ENCODE measurements around the gene DLGAP1.

DLGAP1 gene

DNA sequence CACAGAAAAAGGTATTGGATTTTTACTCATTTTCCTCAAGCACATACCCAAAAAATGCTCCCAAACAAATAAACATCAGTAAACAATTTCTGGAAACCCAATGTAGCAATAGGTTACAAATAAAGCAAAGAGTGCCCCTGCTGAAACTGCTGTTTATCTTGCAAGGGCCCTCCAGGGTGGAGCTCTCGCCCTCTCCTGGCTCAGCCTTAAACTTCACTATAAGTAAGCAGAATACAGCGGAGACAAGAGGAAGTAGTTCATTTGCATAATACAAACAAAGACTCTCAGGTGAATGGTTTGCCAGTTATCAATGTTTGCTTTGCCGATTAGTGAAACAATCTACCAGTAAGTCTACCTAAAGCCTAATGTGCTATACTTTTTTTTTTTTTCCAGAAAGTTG is 437.6 kb downstream of the DLGAP1 start:
- no peak overlapping the region for H2BK15ac ChIP-seq (replicated peaks; ENCODE audit: low read depth)
- no peak overlapping the region for H3K9ac ChIP-seq (ENCODE audit: low read length)
- H3K4me3 ChIP-seq (ENCODE audit: low read length) = no peak overlapping the region
- no peak overlapping the region for H2BK120ac ChIP-seq (ENCODE audit: low read depth, low read length)
- H4K5ac ChIP-seq (ENCODE audit: low read length) = no peak overlapping the region
- H3K79me1 ChIP-seq (ENCODE audit: low read length) = no peaks in the 10 kb centered on the region
- no CpG with 5 or more reads among the region's 3 CpGs for WGBS (ENCODE audit: extremely low coverage, insufficient coverage, low lambda C conversion rate)
- H3K36me3 ChIP-seq (ENCODE audit: control insufficient read depth, insufficient read depth, low read length) = no peaks in the 10 kb centered on the region
- H3K23ac ChIP-seq (ENCODE audit: low read length) = no peak overlapping the region
- H2AK5ac ChIP-seq (ENCODE audit: low read length) = no peak overlapping the region
- DNase-seq = peak; percentile 85
- H3K56ac ChIP-seq (ENCODE audit: low read length) = no peak overlapping the region
- H3K4ac ChIP-seq (ENCODE audit: low read depth, low read length) = no peak overlapping the region
- no peak overlapping the region for H4K8ac ChIP-seq (ENCODE audit: low read depth, low read length)
- H3K4me1 ChIP-seq (ENCODE audit: control insufficient read depth, low read depth, low read length) = no peaks in the 10 kb centered on the region
- H3K4me2 ChIP-seq (ENCODE audit: low read length) = no peak overlapping the region
- H3K27ac ChIP-seq (ENCODE audit: low read depth, low read length) = no peak overlapping the region
- no peak overlapping the region for H2BK5ac ChIP-seq (ENCODE audit: low read length)
- no peak overlapping the region for H3K18ac ChIP-seq (ENCODE audit: low read length)
- no peaks in the 10 kb centered on the region for H3K27me3 ChIP-seq (ENCODE audit: insufficient read depth, low read length, poor library complexity)
- H3K79me2 ChIP-seq (ENCODE audit: control insufficient read depth, insufficient read depth, low read length) = no peaks in the 10 kb centered on the region

DNA sequence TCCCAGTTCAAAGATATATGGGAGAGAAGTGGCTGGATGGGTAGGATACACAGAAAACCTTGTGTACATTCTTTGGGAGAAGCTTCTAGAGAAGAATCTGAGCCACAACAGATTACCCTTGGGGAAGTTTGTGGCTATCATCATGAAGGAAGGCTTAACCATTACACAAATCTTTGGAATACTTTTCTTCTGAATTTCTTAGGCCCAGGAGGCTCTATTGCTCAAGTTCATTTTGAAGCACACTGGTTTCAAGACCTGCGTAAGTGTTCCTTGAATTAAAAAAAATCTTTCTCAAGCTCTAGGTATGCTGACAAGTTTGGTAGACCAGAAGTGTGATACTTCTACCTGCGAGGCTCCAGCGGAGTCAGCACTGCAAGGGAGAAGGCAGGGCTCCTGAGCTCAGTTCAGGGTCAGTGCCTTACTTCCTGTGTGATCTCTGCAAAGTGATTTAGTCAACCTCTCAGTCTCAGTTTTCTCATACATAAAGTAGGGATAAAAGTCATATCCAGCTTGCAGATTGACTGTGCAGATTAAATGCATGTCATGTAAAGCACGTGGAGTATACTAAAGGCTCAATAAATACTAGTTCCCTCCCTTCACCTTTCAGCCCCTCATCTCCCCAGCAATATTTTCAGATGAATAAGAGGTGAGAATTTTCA is 438.6 kb downstream of the DLGAP1 start:
- no peak overlapping the region for H2AK5ac ChIP-seq (ENCODE audit: low read length)
- H3K27me3 ChIP-seq (ENCODE audit: insufficient read depth, low read length, poor library complexity) = no peaks in the 10 kb centered on the region
- H2BK5ac ChIP-seq (ENCODE audit: low read length) = no peak overlapping the region
- H3K36me3 ChIP-seq (ENCODE audit: control insufficient read depth, insufficient read depth, low read length) = no peaks in the 10 kb centered on the region
- no peak overlapping the region for H3K23ac ChIP-seq (ENCODE audit: low read length)
- no peak overlapping the region for H3K9ac ChIP-seq (ENCODE audit: low read length)
- H2BK120ac ChIP-seq (ENCODE audit: low read depth, low read length) = no peak overlapping the region
- H3K4ac ChIP-seq (ENCODE audit: low read depth, low read length) = no peak overlapping the region
- H4K8ac ChIP-seq (ENCODE audit: low read depth, low read length) = no peak overlapping the region
- no peak overlapping the region for H3K18ac ChIP-seq (ENCODE audit: low read length)
- DNase-seq = peak; percentile 10
- H3K56ac ChIP-seq (ENCODE audit: low read length) = no peak overlapping the region
- H4K5ac ChIP-seq (ENCODE audit: low read length) = no peak overlapping the region
- no peak overlapping the region for H3K4me3 ChIP-seq (ENCODE audit: low read length)
- no peaks in the 10 kb centered on the region for H3K4me1 ChIP-seq (ENCODE audit: control insufficient read depth, low read depth, low read length)
- H3K4me2 ChIP-seq (ENCODE audit: low read length) = no peak overlapping the region
- no peaks in the 10 kb centered on the region for H3K79me1 ChIP-seq (ENCODE audit: low read length)
- no peaks in the 10 kb centered on the region for H3K79me2 ChIP-seq (ENCODE audit: control insufficient read depth, insufficient read depth, low read length)
- H2BK15ac ChIP-seq (replicated peaks; ENCODE audit: low read depth) = no peak overlapping the region
- no CpG with 5 or more reads among the region's 4 CpGs for WGBS (ENCODE audit: extremely low coverage, insufficient coverage, low lambda C conversion rate)
- H3K27ac ChIP-seq (ENCODE audit: low read depth, low read length) = no peak overlapping the region

DNA sequence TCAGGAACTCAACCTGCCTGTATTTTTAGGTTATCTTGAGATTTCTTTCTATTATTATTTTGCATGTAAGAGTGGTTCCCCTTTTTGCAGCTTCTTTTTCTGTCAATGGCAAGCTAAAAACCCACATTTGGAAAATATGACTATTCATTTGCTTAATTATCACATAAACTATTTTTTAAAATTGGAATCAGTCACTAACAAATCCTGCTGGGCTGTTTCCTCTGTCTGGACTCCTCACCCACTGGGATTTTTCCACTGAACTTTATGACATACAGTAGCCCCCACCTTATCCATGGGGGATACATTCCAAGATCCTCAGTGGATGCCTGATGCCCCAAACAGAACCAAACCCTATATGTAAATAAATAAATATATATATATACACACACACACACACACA is 447.3 kb downstream of the DLGAP1 start:
- Histone ChIP-seq H2AK5ac (ENCODE audit: low read length) (no peak overlapping the region), H3K27ac (ENCODE audit: low read depth, low read length) (no peak overlapping the region), H3K9ac (ENCODE audit: low read length) (no peak overlapping the region), H2BK15ac (replicated peaks; ENCODE audit: low read depth) (no peak overlapping the region), H3K4me1 (ENCODE audit: control insufficient read depth, low read depth, low read length) (no peaks in the 10 kb centered on the region), H2BK120ac (ENCODE audit: low read depth, low read length) (no peak overlapping the region), H3K27me3 (ENCODE audit: insufficient read depth, low read length, poor library complexity) (no peaks in the 10 kb centered on the region), H3K23ac (ENCODE audit: low read length) (no peak overlapping the region), H4K8ac (ENCODE audit: low read depth, low read length) (no peak overlapping the region), H3K4me2 (ENCODE audit: low read length) (no peak overlapping the region), H3K4me3 (ENCODE audit: low read length) (no peak overlapping the region), H3K4ac (ENCODE audit: low read depth, low read length) (no peak overlapping the region), H2BK5ac (ENCODE audit: low read length) (no peak overlapping the region), H3K18ac (ENCODE audit: low read length) (no peak overlapping the region), H3K79me2 (ENCODE audit: control insufficient read depth, insufficient read depth, low read length) (no peaks in the 10 kb centered on the region), H3K56ac (ENCODE audit: low read length) (no peak overlapping the region), H3K79me1 (ENCODE audit: low read length) (no peaks in the 10 kb centered on the region), H3K36me3 (ENCODE audit: control insufficient read depth, insufficient read depth, low read length) (no peaks in the 10 kb centered on the region), H4K5ac (ENCODE audit: low read length) (no peak overlapping the region)
- DNase-seq = no peak

DNA sequence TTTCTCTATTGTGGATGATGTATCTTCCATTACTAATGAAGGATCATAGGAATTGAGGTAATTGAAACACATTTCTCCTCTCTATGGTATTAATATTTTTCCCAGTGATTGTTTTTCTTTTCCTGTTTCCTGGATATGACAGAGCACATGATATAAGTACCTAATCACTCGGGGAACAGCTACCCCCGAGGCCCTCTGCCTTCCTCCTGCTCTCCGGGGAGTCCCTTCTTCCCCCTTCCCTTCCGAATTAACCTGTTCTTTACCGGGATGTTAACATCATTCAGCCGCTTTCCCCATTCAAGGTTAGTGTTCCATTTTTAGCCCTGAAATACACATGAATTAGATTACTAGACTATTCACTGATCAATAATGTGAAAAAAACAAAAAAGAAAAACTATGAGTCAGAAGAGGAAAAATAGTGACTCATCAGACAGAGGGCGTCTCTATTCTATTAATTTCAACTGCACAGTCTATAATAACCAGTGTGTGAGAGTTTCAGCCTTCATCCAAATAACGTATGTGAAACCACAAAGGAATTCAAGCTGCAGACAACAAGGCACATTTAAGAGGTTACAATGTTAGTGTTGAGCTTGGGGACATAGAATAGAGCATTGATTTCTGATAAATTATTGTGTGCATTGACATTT is 450.8 kb downstream of the DLGAP1 start:
- H3K9ac ChIP-seq (ENCODE audit: low read length) = no peak overlapping the region
- no peak overlapping the region for H2BK5ac ChIP-seq (ENCODE audit: low read length)
- no peak overlapping the region for H3K4me3 ChIP-seq (ENCODE audit: low read length)
- no peaks in the 10 kb centered on the region for H3K27me3 ChIP-seq (ENCODE audit: insufficient read depth, low read length, poor library complexity)
- H3K23ac ChIP-seq (ENCODE audit: low read length) = no peak overlapping the region
- H3K36me3 ChIP-seq (ENCODE audit: control insufficient read depth, insufficient read depth, low read length) = no peaks in the 10 kb centered on the region
- H3K4ac ChIP-seq (ENCODE audit: low read depth, low read length) = no peak overlapping the region
- H3K18ac ChIP-seq (ENCODE audit: low read length) = no peak overlapping the region
- no peaks in the 10 kb centered on the region for H3K4me1 ChIP-seq (ENCODE audit: control insufficient read depth, low read depth, low read length)
- H2AK5ac ChIP-seq (ENCODE audit: low read length) = no peak overlapping the region
- H3K79me2 ChIP-seq (ENCODE audit: control insufficient read depth, insufficient read depth, low read length) = no peaks in the 10 kb centered on the region
- H2BK15ac ChIP-seq (replicated peaks; ENCODE audit: low read depth) = no peak overlapping the region
- H2BK120ac ChIP-seq (ENCODE audit: low read depth, low read length) = no peak overlapping the region
- no peak overlapping the region for H3K27ac ChIP-seq (ENCODE audit: low read depth, low read length)
- no peaks in the 10 kb centered on the region for H3K79me1 ChIP-seq (ENCODE audit: low read length)
- no peak overlapping the region for H4K5ac ChIP-seq (ENCODE audit: low read length)
- DNase-seq = no peak
- WGBS (ENCODE audit: extremely low coverage, insufficient coverage, low lambda C conversion rate) = no CpG with 5 or more reads among the region's 8 CpGs
- H3K4me2 ChIP-seq (ENCODE audit: low read length) = no peak overlapping the region
- H4K8ac ChIP-seq (ENCODE audit: low read depth, low read length) = no peak overlapping the region
- no peak overlapping the region for H3K56ac ChIP-seq (ENCODE audit: low read length)

DNA sequence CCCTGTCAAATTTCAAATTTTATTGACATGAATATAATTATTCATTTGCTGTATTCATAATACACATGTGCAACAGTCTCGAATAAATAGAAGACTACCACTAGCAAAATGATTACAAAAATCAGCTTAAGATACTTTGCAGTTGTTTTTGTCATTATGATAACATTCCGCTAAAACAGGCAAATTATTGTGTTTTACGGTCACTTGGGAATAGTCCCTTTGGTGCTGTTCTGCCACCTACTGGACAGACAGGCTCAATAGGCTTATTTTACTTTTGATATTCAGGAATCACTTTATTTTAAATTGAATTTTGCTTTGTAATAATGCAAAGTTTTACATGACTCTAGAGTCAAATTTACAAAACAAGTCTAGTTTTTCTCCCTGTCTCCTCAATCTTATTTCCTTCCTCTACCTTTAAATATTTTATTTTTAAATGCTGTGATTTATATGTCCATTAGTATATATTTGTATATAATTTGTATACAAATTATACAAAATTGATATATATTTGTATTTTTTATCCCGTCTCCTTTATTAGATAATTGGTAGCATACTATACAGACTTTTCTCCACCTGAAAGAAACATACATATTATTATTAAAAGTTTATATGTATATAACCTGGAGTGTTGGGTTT is 456.3 kb downstream of the DLGAP1 start:
- H3K56ac ChIP-seq (ENCODE audit: low read length) = no peak overlapping the region
- H3K4ac ChIP-seq (ENCODE audit: low read depth, low read length) = no peak overlapping the region
- no peak overlapping the region for H3K18ac ChIP-seq (ENCODE audit: low read length)
- H2BK120ac ChIP-seq (ENCODE audit: low read depth, low read length) = no peak overlapping the region
- no peak overlapping the region for H3K27ac ChIP-seq (ENCODE audit: low read depth, low read length)
- H3K36me3 ChIP-seq (ENCODE audit: control insufficient read depth, insufficient read depth, low read length) = no peaks in the 10 kb centered on the region
- H3K23ac ChIP-seq (ENCODE audit: low read length) = no peak overlapping the region
- no peak overlapping the region for H3K4me3 ChIP-seq (ENCODE audit: low read length)
- H3K9ac ChIP-seq (ENCODE audit: low read length) = no peak overlapping the region
- no peak overlapping the region for H4K8ac ChIP-seq (ENCODE audit: low read depth, low read length)
- no peaks in the 10 kb centered on the region for H3K79me2 ChIP-seq (ENCODE audit: control insufficient read depth, insufficient read depth, low read length)
- H3K4me1 ChIP-seq (ENCODE audit: control insufficient read depth, low read depth, low read length) = no peaks in the 10 kb centered on the region
- H4K5ac ChIP-seq (ENCODE audit: low read length) = no peak overlapping the region
- H2BK15ac ChIP-seq (replicated peaks; ENCODE audit: low read depth) = no peak overlapping the region
- H3K27me3 ChIP-seq (ENCODE audit: insufficient read depth, low read length, poor library complexity) = no peaks in the 10 kb centered on the region
- H3K79me1 ChIP-seq (ENCODE audit: low read length) = no peaks in the 10 kb centered on the region
- peak; percentile 48 for DNase-seq
- no peak overlapping the region for H3K4me2 ChIP-seq (ENCODE audit: low read length)
- no peak overlapping the region for H2AK5ac ChIP-seq (ENCODE audit: low read length)
- no CpG with 5 or more reads among the region's 4 CpGs for WGBS (ENCODE audit: extremely low coverage, insufficient coverage, low lambda C conversion rate)
- no peak overlapping the region for H2BK5ac ChIP-seq (ENCODE audit: low read length)
